MM.1S (cell line): ENCODE data around the gene HASPIN.

Experiments used
- DNase-seq: peaks from one replicate; pipeline ENCODE4 v3.0.0-alpha.2; 2015
- H2AFZ ChIP-seq: fragments of 300-600 bp; sonication (generic); 2 replicates; pipeline ENCODE4 v1.6.0; 2016; ENCODE audit warnings: antibody characterized with exemption, low read length
- H3F3A ChIP-seq: fragments of 300-600 bp; sonication (generic); 2 replicates; pipeline ENCODE4 v1.6.1; 2016; ENCODE audit warnings: mild to moderate bottlenecking, antibody characterized with exemption, low read length, moderate library complexity, mixed read lengths; ENCODE audit not compliant: insufficient read depth
- H3K27ac ChIP-seq: fragments of 300-600 bp; sonication (generic); 2 replicates; pipeline ENCODE4 v1.5.1; 2016; ENCODE audit warnings: mild to moderate bottlenecking, low read length
- H3K27me3 ChIP-seq: fragments of 300-600 bp; sonication (generic); replicated peaks from 2 replicates; pipeline ENCODE4 v1.6.0; 2016; ENCODE audit warnings: low read length; ENCODE audit not compliant: insufficient read depth
- H3K36me3 ChIP-seq: fragments of 300-600 bp; sonication (generic); replicated peaks from 2 replicates; pipeline ENCODE4 v1.6.1; 2016; ENCODE audit warnings: mild to moderate bottlenecking, low read length, mixed read lengths; ENCODE audit not compliant: insufficient read depth
- H3K4me1 ChIP-seq: fragments of 300-600 bp; sonication (generic); 2 replicates; pipeline ENCODE4 v1.6.1; 2016; ENCODE audit warnings: low read length, mixed read lengths
- H3K4me2 ChIP-seq: fragments of 300-600 bp; sonication (generic); 2 replicates; pipeline ENCODE4 v1.6.0; 2016; ENCODE audit warnings: low read depth, low read length
- H3K4me3 ChIP-seq: fragments of 300-600 bp; sonication (generic); 2 replicates; pipeline ENCODE4 v1.5.1; 2016; ENCODE audit warnings: low read length, mixed read lengths
- H3K79me2 ChIP-seq: fragments of 300-600 bp; sonication (generic); 2 replicates; pipeline ENCODE4 v1.6.1; 2016; ENCODE audit warnings: mixed run types, low read length, mixed read lengths
- H3K9ac ChIP-seq: fragments of 300-600 bp; sonication (generic); 2 replicates; pipeline ENCODE4 v1.6.1; 2016; ENCODE audit warnings: low read length, mixed read lengths
- H3K9me2 ChIP-seq: fragments of 300-600 bp; sonication (generic); replicated peaks from 2 replicates; pipeline ENCODE4 v1.6.1; 2016; ENCODE audit warnings: mild to moderate bottlenecking, low read length, mixed read lengths; ENCODE audit not compliant: insufficient read depth
- H3K9me3 ChIP-seq: fragments of 300-600 bp; sonication (generic); replicated peaks from 2 replicates; pipeline ENCODE4 v1.6.1; 2016; ENCODE audit warnings: mild to moderate bottlenecking, low read length, mixed read lengths; ENCODE audit not compliant: insufficient read depth
- H4K20me1 ChIP-seq: fragments of 300-600 bp; sonication (generic); 2 replicates; pipeline ENCODE4 v1.6.1; 2016; ENCODE audit warnings: mild to moderate bottlenecking, low read length, moderate library complexity, mixed read lengths; ENCODE audit not compliant: insufficient read depth
- CTCF ChIP-seq: fragments of 300-600 bp; sonication (generic); IDR thresholded peaks from 2 replicates; pipeline ENCODE4 v1.5.1; 2016; ENCODE audit warnings: antibody characterized with exemption, low read length, mixed read lengths
- EZH2 ChIP-seq: fragments of 300-600 bp; sonication (generic); optimal IDR thresholded peaks from 2 replicates; pipeline ENCODE3; 2017; ENCODE audit warnings: low read depth, mild to moderate bottlenecking, antibody characterized with exemption, low read length, mixed read lengths
- EZH2phosphoT487 ChIP-seq: fragments of 300-600 bp; sonication (generic); IDR thresholded peaks from 2 replicates; pipeline ENCODE4 v1.6.1; 2018; ENCODE audit warnings: antibody characterized with exemption, low read length

HASPIN gene

GRCh38 chr17:3761036-3761917 lies 37.6 kb downstream of the HASPIN start:
- TF ChIP-seq EZH2phosphoT487, result no peak
- no peak for TF ChIP-seq EZH2
- TF ChIP-seq CTCF, result no peak
- H3K9ac ChIP-seq, result no peak overlapping the region
- no peak overlapping the region for H3K27ac ChIP-seq
- DNase-seq, result no peak
- no peaks in the 10 kb centered on the region for H3K4me1 ChIP-seq
- no peak overlapping the region for H3K4me3 ChIP-seq
- H2AFZ ChIP-seq, result no peak overlapping the region
- H4K20me1 ChIP-seq, result no peaks in the 10 kb centered on the region
- H3K4me2 ChIP-seq, result no peak overlapping the region
- no peaks in the 10 kb centered on the region for H3K36me3 ChIP-seq
- H3K9me2 ChIP-seq, result no peaks in the 10 kb centered on the region
- no peaks in the 10 kb centered on the region for H3K79me2 ChIP-seq
- no peaks in the 10 kb centered on the region for H3K9me3 ChIP-seq
- no peaks in the 10 kb centered on the region for H3K27me3 ChIP-seq
- no peaks in the 10 kb centered on the region for H3F3A ChIP-seq

- H3K9me3 ChIP-seq, result no peaks in the 10 kb centered on the region
- H4K20me1 ChIP-seq, result no peaks in the 10 kb centered on the region
- no peaks in the 10 kb centered on the region for H3K27me3 ChIP-seq
- no peak overlapping the region for H3K4me3 ChIP-seq
- no peaks in the 10 kb centered on the region for H3F3A ChIP-seq
- H3K36me3 ChIP-seq, result no peaks in the 10 kb centered on the region
- no peaks in the 10 kb centered on the region for H3K79me2 ChIP-seq
- no peaks in the 10 kb centered on the region for H3K4me1 ChIP-seq
- H3K27ac ChIP-seq, result no peak overlapping the region
- no peak overlapping the region for H3K4me2 ChIP-seq
- no peak overlapping the region for H2AFZ ChIP-seq
- no peak for TF ChIP-seq EZH2phosphoT487
- no peak for TF ChIP-seq CTCF
- TF ChIP-seq EZH2, result no peak
- DNase-seq, result no peak
- no peaks in the 10 kb centered on the region for H3K9me2 ChIP-seq
- no peak overlapping the region for H3K9ac ChIP-seq
Observed at GRCh38 chr17:3761918-3762380, 38.2 kb downstream of the HASPIN start.

- no peaks in the 10 kb centered on the region for H4K20me1 ChIP-seq
- H3K4me2 ChIP-seq, result no peak overlapping the region
- no peaks in the 10 kb centered on the region for H3K4me1 ChIP-seq
- H3K9me2 ChIP-seq, result no peaks in the 10 kb centered on the region
- H3K27me3 ChIP-seq, result no peaks in the 10 kb centered on the region
- no peak overlapping the region for H3K27ac ChIP-seq
- no peaks in the 10 kb centered on the region for H3F3A ChIP-seq
- no peaks in the 10 kb centered on the region for H3K9me3 ChIP-seq
- H3K4me3 ChIP-seq, result no peak overlapping the region
- TF ChIP-seq EZH2 (no peak), EZH2phosphoT487 (no peak), CTCF (no peak)
- H3K9ac ChIP-seq, result no peak overlapping the region
- H3K36me3 ChIP-seq, result no peaks in the 10 kb centered on the region
- H3K79me2 ChIP-seq, result no peaks in the 10 kb centered on the region
- H2AFZ ChIP-seq, result no peak overlapping the region
- DNase-seq, result no peak
Observed at GRCh38 chr17:3762922-3763776, 39.4 kb downstream of the HASPIN start.
